ENCODE measurements around the gene ZNF827. TPM values are rescaled to one million over a fixed set of nuclear protein-coding genes. Genes with fewer than 3 reads are reported as not detected.

ZNF827 gene
- total RNA-seq, 1 experiment from 2014 or later = 6.3 TPM

GRCh38 chr4:145888393-145888792 lies 50.2 kb downstream of the ZNF827 start:
- Histone ChIP-seq H3K9me3 (ENCODE audit: control insufficient read depth, insufficient read depth, low read depth, low read length) (no peaks in the 10 kb centered on the region), H3K36me3 (ENCODE audit: control insufficient read depth, insufficient read depth, low read length) (no peaks in the 10 kb centered on the region), H3K4me3 (ENCODE audit: low read depth in 2 of 2, low read length in 2 of 2) (no peak overlapping the region), H3K27me3 (ENCODE audit: control insufficient read depth, insufficient read depth, low read length) (no peaks in the 10 kb centered on the region), H3K4me1 (ENCODE audit: control insufficient read depth, insufficient read depth, low read length) (no peaks in the 10 kb centered on the region), H3K27ac (ENCODE audit: low read length) (no peak overlapping the region)
- no peak for DNase-seq (ENCODE audit: low read depth, low spot score)
- TF ChIP-seq REST (IDR thresholded peaks at IDR 0.05; ENCODE audit: insufficient read depth in 1 of 2, low read depth in 2 of 2, low read length in 1 of 2) (no peak), POLR2AphosphoS5 (IDR thresholded peaks at IDR 0.05; ENCODE audit: low read depth, low read length) (no peak), SIN3A (IDR thresholded peaks at IDR 0.05; ENCODE audit: borderline replicate concordance, insufficient read depth, low read depth, low read length) (no peak), TCF7L2 (IDR thresholded peaks at IDR 0.05; ENCODE audit: low read depth, low read length) (no peak), CTCF (IDR thresholded peaks at IDR 0.05) (no peak)
- BruUV-seq (replicated peaks) = no TSS peak
- CTCF ChIA-PET = no interaction called here
- POLR2A ChIA-PET = no interaction called here
- in situ Hi-C loops (cut with HindIII; ENCODE audit: low pct_unique_long_range_greater_than_20kb, low sequenced_read_pairs) (no loop called here), intact Hi-C loops (cut with micrococcal nuclease; ENCODE audit: unreplicated experiment) (no loop called here)
- ATAC-seq = no peak

- no peaks in the 10 kb centered on the region for H3K9me3 ChIP-seq (ENCODE audit: control insufficient read depth, insufficient read depth, low read depth, low read length)
- no peaks in the 10 kb centered on the region for H3K36me3 ChIP-seq (ENCODE audit: control insufficient read depth, insufficient read depth, low read length)
- no TSS peak for BruUV-seq (replicated peaks)
- ATAC-seq (no peak), DNase-seq (ENCODE audit: low read depth, low spot score) (no peak)
- H3K4me3 ChIP-seq (ENCODE audit: low read depth in 2 of 2, low read length in 2 of 2) = no peak overlapping the region
- H3K27me3 ChIP-seq (ENCODE audit: control insufficient read depth, insufficient read depth, low read length) = no peaks in the 10 kb centered on the region
- in situ Hi-C loops (cut with HindIII; ENCODE audit: low pct_unique_long_range_greater_than_20kb, low sequenced_read_pairs) = no loop called here
- intact Hi-C loops (cut with micrococcal nuclease; ENCODE audit: unreplicated experiment) = no loop called here
- H3K4me1 ChIP-seq (ENCODE audit: control insufficient read depth, insufficient read depth, low read length) = no peaks in the 10 kb centered on the region
- no peak for TF ChIP-seq POLR2AphosphoS5 (IDR thresholded peaks at IDR 0.05; ENCODE audit: low read depth, low read length)
- no peak overlapping the region for H3K27ac ChIP-seq (ENCODE audit: low read length)
- ChIA-PET POLR2A (no interaction called here), CTCF (no interaction called here)
These were observed 51.2 kb downstream of the ZNF827 start for GRCh38 chr4:145887241-145887991.

GRCh38 chr4:145886871-145887240 lies 51.8 kb downstream of the ZNF827 start:
- ATAC-seq (no peak), DNase-seq (ENCODE audit: low read depth, low spot score) (no peak)
- Histone ChIP-seq H3K9me3 (ENCODE audit: control insufficient read depth, insufficient read depth, low read depth, low read length) (no peaks in the 10 kb centered on the region), H3K4me3 (ENCODE audit: low read depth in 2 of 2, low read length in 2 of 2) (no peak overlapping the region), H3K36me3 (ENCODE audit: control insufficient read depth, insufficient read depth, low read length) (no peaks in the 10 kb centered on the region), H3K27me3 (ENCODE audit: control insufficient read depth, insufficient read depth, low read length) (no peaks in the 10 kb centered on the region), H3K27ac (ENCODE audit: low read length) (no peak overlapping the region), H3K4me1 (ENCODE audit: control insufficient read depth, insufficient read depth, low read length) (no peaks in the 10 kb centered on the region)
- intact Hi-C loops (cut with micrococcal nuclease; ENCODE audit: unreplicated experiment) = no loop called here
- no peak for TF ChIP-seq CTCF (IDR thresholded peaks at IDR 0.05)
- no peak for TF ChIP-seq TCF7L2 (IDR thresholded peaks at IDR 0.05; ENCODE audit: low read depth, low read length)
- TF ChIP-seq POLR2AphosphoS5 (IDR thresholded peaks at IDR 0.05; ENCODE audit: low read depth, low read length) = no peak
- TF ChIP-seq REST (IDR thresholded peaks at IDR 0.05; ENCODE audit: insufficient read depth in 1 of 2, low read depth in 2 of 2, low read length in 1 of 2) = no peak
- no peak for TF ChIP-seq SIN3A (IDR thresholded peaks at IDR 0.05; ENCODE audit: borderline replicate concordance, insufficient read depth, low read depth, low read length)
- ChIA-PET CTCF (no interaction called here), POLR2A (no interaction called here)
- no TSS peak for BruUV-seq (replicated peaks)
- in situ Hi-C loops (cut with HindIII; ENCODE audit: low pct_unique_long_range_greater_than_20kb, low sequenced_read_pairs) = no loop called here
